Measurements from ENCODE around the gene ATG9B. TPM values are rescaled to one million over a fixed set of nuclear protein-coding genes. Genes with fewer than 3 reads are reported as not detected.
A peak's percentile ranks its signal among the peaks of the same experiment; 100 is the strongest.

ATG9B gene
- total RNA-seq, 1 donor from 2014 or later = 0.17 TPM

GRCh38 chr7:151007469-151007898, 16.8 kb downstream of the ATG9B start:
- Histone ChIP-seq H3K27ac (no peak overlapping the region), H3K4me3 (no peak overlapping the region), H3K9me3 (no peaks in the 10 kb centered on the region), H3K4me1 (peaks cover 19% of the 10 kb centered on the region), H3K36me3 (no peaks in the 10 kb centered on the region), H3K27me3 (no peaks in the 10 kb centered on the region)
- TF ChIP-seq CTCF (IDR thresholded peaks at IDR 0.05) = no peak
- intact Hi-C loops (cut with DNase I) = no loop called here
- DNase-seq (no peak), ATAC-seq (peak; percentile 2)

- no peak for ATAC-seq
- no peak for DNase-seq
- no peaks in the 10 kb centered on the region for H3K27me3 ChIP-seq
- H3K4me3 ChIP-seq = no peak overlapping the region
- no peak for TF ChIP-seq CTCF (IDR thresholded peaks at IDR 0.05)
- H3K9me3 ChIP-seq = no peaks in the 10 kb centered on the region
- no peak overlapping the region for H3K27ac ChIP-seq
- H3K36me3 ChIP-seq = no peaks in the 10 kb centered on the region
- peaks cover 19% of the 10 kb centered on the region for H3K4me1 ChIP-seq
- intact Hi-C loops (cut with DNase I) = no loop called here
Observed at GRCh38 chr7:151006590-151007300, 17.5 kb downstream of the ATG9B start.

- ATAC-seq (no peak), DNase-seq (no peak)
- H3K27me3 ChIP-seq = no peaks in the 10 kb centered on the region
- no peak for TF ChIP-seq CTCF (IDR thresholded peaks at IDR 0.05)
- H3K4me3 ChIP-seq = no peak overlapping the region
- H3K4me1 ChIP-seq = peaks cover 17% of the 10 kb centered on the region
- no peaks in the 10 kb centered on the region for H3K9me3 ChIP-seq
- no peaks in the 10 kb centered on the region for H3K36me3 ChIP-seq
- H3K27ac ChIP-seq = no peak overlapping the region
- intact Hi-C loops (cut with DNase I) = no loop called here
Observed at GRCh38 chr7:151005566-151005965, 18.7 kb downstream of the ATG9B start.

- Histone ChIP-seq H3K36me3 (no peaks in the 10 kb centered on the region), H3K4me1 (peaks cover 4% of the 10 kb centered on the region), H3K27ac (no peak overlapping the region), H3K27me3 (no peaks in the 10 kb centered on the region), H3K4me3 (no peak overlapping the region), H3K9me3 (no peaks in the 10 kb centered on the region)
- intact Hi-C loops (cut with DNase I) = no loop called here
- peak; percentile 64 for ATAC-seq
- TF ChIP-seq CTCF (IDR thresholded peaks at IDR 0.05) = no peak
- no peak for DNase-seq
Observed at GRCh38 chr7:151003572-151003971, 20.7 kb downstream of the ATG9B start.

- Histone ChIP-seq H3K4me1 (peaks cover 7% of the 10 kb centered on the region), H3K36me3 (no peaks in the 10 kb centered on the region), H3K9me3 (no peaks in the 10 kb centered on the region), H3K27ac (no peak overlapping the region), H3K27me3 (no peaks in the 10 kb centered on the region), H3K4me3 (no peak overlapping the region)
- ATAC-seq (no peak), DNase-seq (no peak)
- intact Hi-C loops (cut with DNase I) = no loop called here
- TF ChIP-seq CTCF (IDR thresholded peaks at IDR 0.05) = no peak
Observed at GRCh38 chr7:151001546-151001945, 22.7 kb downstream of the ATG9B start.
